ENCODE measurements around the gene TUT1. TPM values are rescaled to one million over a fixed set of nuclear protein-coding genes. Genes with fewer than 3 reads are reported as not detected.
A peak's percentile ranks its signal among the peaks of the same experiment; 100 is the strongest.

The TUT1 gene
- polyA plus RNA-seq, 1 experiment: 9.9 TPM

DNA sequence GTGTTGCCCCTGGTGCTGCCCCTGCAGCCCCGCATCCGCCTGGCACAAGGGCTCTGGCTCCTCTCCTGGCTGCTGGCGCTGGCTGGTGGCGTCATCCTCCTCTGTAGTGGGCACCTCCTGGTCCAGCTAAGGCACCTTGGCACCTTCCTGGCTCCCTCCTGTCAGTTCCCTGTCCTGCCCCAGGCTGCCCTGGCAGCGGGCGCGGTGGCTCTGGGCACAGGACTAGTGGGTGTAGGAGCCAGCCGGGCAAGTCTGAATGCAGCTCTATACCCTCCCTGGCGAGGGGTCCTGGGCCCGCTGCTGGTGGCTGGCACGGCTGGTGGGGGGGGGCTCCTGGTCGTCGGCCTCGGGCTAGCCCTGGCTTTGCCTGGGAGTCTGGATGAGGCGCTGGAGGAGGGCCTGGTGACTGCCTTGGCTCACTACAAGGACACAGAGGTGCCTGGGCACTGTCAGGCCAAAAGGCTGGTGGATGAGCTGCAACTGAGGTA is 22.0 kb upstream of the TUT1 start:
- TF ChIP-seq, protein P1, sequence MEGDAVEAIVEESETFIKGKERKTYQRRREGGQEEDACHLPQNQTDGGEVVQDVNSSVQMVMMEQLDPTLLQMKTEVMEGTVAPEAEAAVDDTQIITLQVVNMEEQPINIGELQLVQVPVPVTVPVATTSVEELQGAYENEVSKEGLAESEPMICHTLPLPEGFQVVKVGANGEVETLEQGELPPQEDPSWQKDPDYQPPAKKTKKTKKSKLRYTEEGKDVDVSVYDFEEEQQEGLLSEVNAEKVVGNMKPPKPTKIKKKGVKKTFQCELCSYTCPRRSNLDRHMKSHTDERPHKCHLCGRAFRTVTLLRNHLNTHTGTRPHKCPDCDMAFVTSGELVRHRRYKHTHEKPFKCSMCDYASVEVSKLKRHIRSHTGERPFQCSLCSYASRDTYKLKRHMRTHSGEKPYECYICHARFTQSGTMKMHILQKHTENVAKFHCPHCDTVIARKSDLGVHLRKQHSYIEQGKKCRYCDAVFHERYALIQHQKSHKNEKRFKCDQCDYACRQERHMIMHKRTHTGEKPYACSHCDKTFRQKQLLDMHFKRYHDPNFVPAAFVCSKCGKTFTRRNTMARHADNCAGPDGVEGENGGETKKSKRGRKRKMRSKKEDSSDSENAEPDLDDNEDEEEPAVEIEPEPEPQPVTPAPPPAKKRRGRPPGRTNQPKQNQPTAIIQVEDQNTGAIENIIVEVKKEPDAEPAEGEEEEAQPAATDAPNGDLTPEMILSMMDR (IDR thresholded peaks at IDR 0.05; ENCODE audit: insufficient read depth, low read depth, low read length): no peak
- H3K36me3 ChIP-seq (ENCODE audit: control insufficient read depth, insufficient read depth, low read length): peaks cover 13% of the 10 kb centered on the region
- DNase-seq (ENCODE audit: low read depth): no peak
- H3K4me3 ChIP-seq (ENCODE audit: low read depth, low read length): no peak overlapping the region
- H3K27me3 ChIP-seq (ENCODE audit: control insufficient read depth, insufficient read depth, low read length): no peaks in the 10 kb centered on the region
- POLR2A ChIA-PET: no interaction called here
- CTCF ChIA-PET: interaction anchor here (0.9 to 3.4 kb wide), 3 partner anchors 9 to 219 kb away, joined by 3 to 26 read pairs (median 4); partner anchors contain the start of gene B3GAT3

DNA sequence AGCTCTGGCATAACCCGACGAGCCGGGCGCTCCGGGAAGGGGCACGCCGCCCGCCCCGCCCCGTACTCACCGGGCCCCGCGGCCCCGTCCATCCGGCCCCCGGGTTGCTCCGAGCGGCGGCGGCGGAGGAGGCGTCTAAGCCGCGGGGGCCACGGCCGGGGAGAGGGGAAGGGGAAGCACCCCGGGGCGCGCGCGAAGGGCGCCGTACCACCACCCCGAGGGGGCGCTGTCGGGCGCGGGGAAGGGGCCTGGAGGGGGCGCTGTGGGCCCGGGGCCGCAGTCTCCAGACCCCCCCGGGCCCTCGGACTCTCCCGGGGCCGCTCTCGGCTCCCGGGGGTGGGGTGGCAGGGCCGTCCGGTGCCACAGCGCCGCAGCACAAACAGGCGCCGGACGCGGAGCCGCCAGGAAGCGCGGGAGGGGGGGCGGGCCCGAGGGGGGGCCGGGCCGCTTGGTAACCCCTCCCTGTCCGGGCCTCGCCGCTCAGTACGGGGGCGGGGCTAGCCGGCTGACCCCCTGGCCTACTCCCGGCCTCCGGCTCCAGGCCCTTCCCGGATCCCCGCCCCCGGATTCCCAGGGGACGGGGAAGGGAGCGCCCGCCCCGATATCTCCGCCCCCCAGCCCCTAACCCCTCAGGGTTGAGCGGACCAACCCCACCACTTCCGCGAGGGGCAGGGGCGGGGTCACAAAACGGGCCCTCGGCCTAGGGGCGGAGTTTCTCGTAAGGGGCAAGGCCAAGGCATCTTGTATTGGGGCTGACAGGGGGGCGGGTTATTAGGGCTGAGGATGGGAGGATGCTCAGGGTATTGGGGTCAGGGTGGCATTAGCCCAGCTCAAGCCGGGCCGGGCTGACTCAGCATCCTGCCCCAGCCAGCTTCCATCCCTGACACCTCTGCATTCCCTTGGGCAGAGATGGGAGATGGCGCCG is 21.3 kb upstream of the TUT1 start, which contains the start of the genes EML3 and ROM1:
Gene EML3, minus strand, starts transcription at position 410 of the 925 bp plus-strand sequence. Its CDS starts 318 bp downstream, at position 92.
Gene ROM1, plus strand, starts transcription at position 892 of the 925 bp plus-strand sequence. Its CDS starts 25 bp downstream, at position 917.
- ChIA-PET POLR2A (interaction anchor here (0.7 kb wide), 1 partner anchor 52 kb away, joined by 4 read pairs; no protein-coding TSS in a partner anchor), CTCF (interaction anchor here (0.8 to 3.4 kb wide), 17 partner anchors 9 to 231 kb away, joined by 3 to 26 read pairs (median 4); partner anchors contain the start of genes B3GAT3, C11orf98, CSKMT and MTA2)
- Histone ChIP-seq H3K27me3 (ENCODE audit: control insufficient read depth, insufficient read depth, low read length) (no peaks in the 10 kb centered on the region), H3K36me3 (ENCODE audit: control insufficient read depth, insufficient read depth, low read length) (peaks cover 15% of the 10 kb centered on the region), H3K4me3 (ENCODE audit: low read depth, low read length) (peak within 1 kb of the TSS; percentile 65)
- TF ChIP-seq, protein P1 (IDR thresholded peaks at IDR 0.05; ENCODE audit: insufficient read depth, low read depth, low read length): peak; percentile 70
- DNase-seq (ENCODE audit: low read depth): no peak

DNA sequence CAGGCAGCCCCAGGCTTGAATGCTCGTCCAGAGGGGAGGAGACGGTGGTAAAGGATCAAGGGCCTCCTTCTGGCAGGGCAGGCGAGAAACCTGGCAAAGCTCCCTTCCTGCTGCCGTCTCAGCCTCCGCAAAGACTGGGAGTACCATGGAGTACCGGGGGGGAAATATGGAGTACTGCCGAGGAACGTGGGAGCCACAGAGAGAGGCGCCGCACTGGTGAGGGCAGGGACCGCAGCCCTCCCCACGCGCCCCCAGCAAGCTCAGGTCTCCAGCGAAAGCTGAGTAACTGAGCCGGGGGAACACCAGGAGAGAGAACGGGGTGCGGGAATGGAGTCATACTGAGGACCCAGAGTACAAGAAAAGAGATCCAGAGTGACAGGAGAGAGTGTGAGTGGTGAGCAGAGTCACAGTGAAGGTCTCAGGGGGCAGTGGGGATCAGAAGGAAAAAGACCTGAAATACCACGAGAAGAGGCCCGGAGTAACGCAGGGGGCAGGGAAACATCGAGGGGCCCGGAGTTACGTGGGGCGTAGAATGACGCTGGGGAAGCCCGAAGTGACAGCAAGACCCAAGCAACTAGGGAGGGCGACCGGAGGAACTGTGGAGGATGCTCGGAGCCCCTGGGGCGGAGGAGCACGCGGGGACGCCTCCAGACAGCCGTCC is 20.5 kb upstream of the TUT1 start:
- H3K27me3 ChIP-seq (ENCODE audit: control insufficient read depth, insufficient read depth, low read length): no peaks in the 10 kb centered on the region
- ChIA-PET CTCF (interaction anchor here (0.7 to 3.4 kb wide), 18 partner anchors 9 to 281 kb away, joined by 3 to 26 read pairs (median 4); partner anchors contain the start of genes B3GAT3, C11orf98, CSKMT and MTA2), POLR2A (interaction anchor here (0.7 to 1.4 kb wide), 2 partner anchors 10 to 53 kb away, joined by 3 to 4 read pairs; partner anchors contain the start of gene MTA2)
- peaks cover 13% of the 10 kb centered on the region for H3K36me3 ChIP-seq (ENCODE audit: control insufficient read depth, insufficient read depth, low read length)
- DNase-seq (ENCODE audit: low read depth): no peak
- peak overlapping the region; percentile 65 for H3K4me3 ChIP-seq (ENCODE audit: low read depth, low read length)
- TF ChIP-seq, protein P1 (IDR thresholded peaks at IDR 0.05; ENCODE audit: insufficient read depth, low read depth, low read length): 0 out of 2 replicates have a peak, but pooled peaks have one; percentile 22

DNA sequence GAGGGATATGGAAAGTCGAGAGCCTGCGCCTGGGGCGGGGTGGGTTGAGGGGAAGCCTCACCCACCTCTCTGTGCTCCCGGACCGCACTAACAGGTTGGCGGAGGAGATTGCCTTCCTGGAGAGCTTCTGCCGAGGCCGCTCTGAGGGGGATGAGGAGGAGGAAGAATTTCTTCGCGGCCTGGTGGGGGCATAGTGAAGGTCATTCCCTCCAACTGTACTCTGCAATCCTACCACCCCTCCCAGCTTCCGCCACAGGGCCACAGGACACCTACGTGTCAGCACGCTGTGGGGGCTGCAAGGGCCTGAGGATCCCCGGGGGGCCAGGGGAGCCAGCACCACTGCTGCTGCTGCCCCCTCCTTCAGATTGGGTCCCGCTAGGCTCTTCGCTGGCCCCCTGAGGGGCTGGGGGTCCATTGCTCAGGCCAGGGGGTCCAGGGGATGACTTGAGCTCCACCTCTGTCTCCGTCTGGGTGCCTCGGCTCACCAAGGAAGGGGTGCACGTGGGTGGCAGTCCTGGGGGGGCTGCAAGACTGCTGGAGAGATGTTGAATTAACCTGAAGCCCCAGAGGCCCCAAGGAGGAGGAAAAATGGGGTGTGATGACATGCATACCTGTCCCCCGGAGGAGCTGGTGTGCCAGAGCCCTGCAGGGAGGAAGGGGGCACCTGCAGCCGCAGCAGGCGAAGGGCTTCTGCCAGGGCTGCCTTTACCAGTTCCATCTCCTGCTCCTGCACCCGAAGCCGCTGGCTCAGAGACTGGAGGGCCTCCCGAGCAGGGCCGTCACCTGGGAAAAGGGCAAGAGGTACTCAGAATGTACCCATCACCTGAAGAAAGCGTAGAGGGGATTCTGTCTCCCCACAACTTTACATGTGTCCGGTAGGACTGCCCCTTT is 19.7 kb upstream of the TUT1 start:
- ChIA-PET CTCF (interaction anchor here (0.7 to 3.4 kb wide), 17 partner anchors 8 to 282 kb away, joined by 3 to 26 read pairs (median 4); partner anchors contain the start of genes B3GAT3, C11orf98, CSKMT and MTA2), POLR2A (interaction anchor here (1.4 kb wide), 1 partner anchor 10 kb away, joined by 3 read pairs; the partner anchor contains the start of gene MTA2)
- H3K4me3 ChIP-seq (ENCODE audit: low read depth, low read length): peak overlapping the region; percentile 65
- no peak for DNase-seq (ENCODE audit: low read depth)
- TF ChIP-seq, protein P1 (IDR thresholded peaks at IDR 0.05; ENCODE audit: insufficient read depth, low read depth, low read length): no peak
- peaks cover 13% of the 10 kb centered on the region for H3K36me3 ChIP-seq (ENCODE audit: control insufficient read depth, insufficient read depth, low read length)
- H3K27me3 ChIP-seq (ENCODE audit: control insufficient read depth, insufficient read depth, low read length): no peaks in the 10 kb centered on the region
